HG02938 (cell line): ENCODE data around the gene PRR7.

ENCODE experiments used
- ATAC-seq: cut with Tn5 transposase; IDR thresholded peaks from one replicate; pipeline ENCODE4 v1.9.1; 2021; ENCODE audit warnings: mild to moderate bottlenecking, moderate library complexity; ENCODE audit not compliant: unreplicated experiment

Gene PRR7

GRCh38 chr5:177435847-177436536 lies 10.6 kb upstream of the PRR7 start:
- ATAC-seq: no peak

- no peak for ATAC-seq
These were observed 9.0 kb upstream of the PRR7 start for GRCh38 chr5:177437623-177438022.

- ATAC-seq: no peak
These were observed 8.1 kb upstream of the PRR7 start for GRCh38 chr5:177438468-177438867.

GRCh38 chr5:177439518-177440053 lies 7.0 kb upstream of the PRR7 start:
- no peak for ATAC-seq

- ATAC-seq: no peak
These were observed 6.2 kb upstream of the PRR7 start for GRCh38 chr5:177440211-177440989.

- no peak for ATAC-seq
These were observed 5.4 kb upstream of the PRR7 start for GRCh38 chr5:177440990-177441780.

- ATAC-seq: no peak
These were observed 4.4 kb upstream of the PRR7 start for GRCh38 chr5:177442066-177442826.

- no peak for ATAC-seq
These were observed 3.2 kb upstream of the PRR7 start for GRCh38 chr5:177443144-177443983.

GRCh38 chr5:177444106-177445051 lies 2.2 kb upstream of the PRR7 start:
- ATAC-seq: no peak

- ATAC-seq: no peak
These were observed 1.3 kb upstream of the PRR7 start for GRCh38 chr5:177445052-177445916.

- ATAC-seq: no peak
These were observed 756 bp upstream of the PRR7 start for GRCh38 chr5:177445917-177446199.

- peak; percentile 40 for ATAC-seq
These were observed 524 bp downstream of the PRR7 start for GRCh38 chr5:177447066-177447610.

- no peak for ATAC-seq
These were observed 1.1 kb downstream of the PRR7 start for GRCh38 chr5:177447611-177448243.

GRCh38 chr5:177448244-177448950 lies 1.8 kb downstream of the PRR7 start:
- no peak for ATAC-seq

GRCh38 chr5:177449140-177450061 lies 2.8 kb downstream of the PRR7 start:
- no peak for ATAC-seq
